NK-92 (cell line): ENCODE results near the gene DGCR2.
"Not testable (repeated sequence)": the region's sequence is repeated elsewhere in the genome, so short reads cannot be mapped to it uniquely, and the experiment has no call there.

Experiments
- DNase-seq: peaks from one replicate; lab custom pipeline; 2025; ENCODE audit not compliant: unreplicated experiment; lab: John Stamatoyannopoulos, UW

The DGCR2 gene

GRCh38 chr22:18988958-18989357 lies 133.3 kb downstream of the DGCR2 start:
- DNase-seq: no peak

GRCh38 chr22:18987765-18988164 lies 134.4 kb downstream of the DGCR2 start:
- DNase-seq: no peak

- not testable (repeated sequence) for DNase-seq
Measured at GRCh38 chr22:18987114-18987513, 135.1 kb downstream of the DGCR2 start.
